Neural crest cell (in vitro differentiated cells): Measurements from ENCODE around the gene OXCT1. TPM values are rescaled to one million over a fixed set of nuclear protein-coding genes. Genes with fewer than 3 reads are reported as not detected.

Experiments
- DNase-seq: peaks from one replicate; pipeline ENCODE4 v3.0.0; 2021; ENCODE audit warnings: low read depth, mixed read lengths, low spot score
- H3K27ac Mint-ChIP-seq: one replicate; pipeline ENCODE4 v1.8.0; 2021; ENCODE audit warnings: mild to moderate bottlenecking, mixed read lengths; ENCODE audit not compliant: unreplicated experiment
- H3K27me3 Mint-ChIP-seq: 2 replicates; pipeline ENCODE4 v1.8.0; 2021; ENCODE audit warnings: low read depth, mild to moderate bottlenecking, mixed read lengths
- H3K36me3 Mint-ChIP-seq: 2 replicates; pipeline ENCODE4 v1.8.0; 2021; ENCODE audit warnings: low read depth, mild to moderate bottlenecking, mixed read lengths
- H3K4me1 Mint-ChIP-seq: 2 replicates; pipeline ENCODE4 v1.8.0; 2021; ENCODE audit warnings: mixed read lengths
- H3K4me3 Mint-ChIP-seq: one replicate; pipeline ENCODE4 v1.8.0; 2021; ENCODE audit warnings: mild to moderate bottlenecking, mixed read lengths
- H3K9me3 Mint-ChIP-seq: 2 replicates; pipeline ENCODE4 v1.8.0; 2021; ENCODE audit warnings: mixed read lengths
- CTCF ChIP-seq: fragments of 200-600 bp; sonication (generic); conservative IDR thresholded peaks from 2 replicates; pipeline ENCODE4 v1.5.0; 2021; ENCODE audit warnings: antibody characterized with exemption, mild to moderate bottlenecking
- total RNA-seq: library from RNA; stranded (reverse); gene quantifications from 2 replicates; pipeline ENCODE4 v1.2.1, GENCODE V29; 2021

The OXCT1 gene
- total RNA-seq, 1 donor from 2014 or later = 30.2 TPM

- Mint-ChIP-seq H3K9me3 (no peaks in the 10 kb centered on the region), H3K27me3 (no peaks in the 10 kb centered on the region), H3K4me1 (peaks cover 17% of the 10 kb centered on the region), H3K36me3 (peaks cover 9% of the 10 kb centered on the region), H3K27ac (peak overlapping the region; percentile 38), H3K4me3 (no peak overlapping the region)
- no peak for TF ChIP-seq CTCF
- no peak for DNase-seq
These were observed 75.8 kb downstream of the OXCT1 start for GRCh38 chr5:41794471-41794870.

GRCh38 chr5:41793141-41793770 is 77.0 kb downstream of the OXCT1 start:
- DNase-seq = no peak
- Mint-ChIP-seq H3K27ac (no peak overlapping the region), H3K4me1 (peaks cover 17% of the 10 kb centered on the region), H3K27me3 (no peaks in the 10 kb centered on the region), H3K9me3 (no peaks in the 10 kb centered on the region), H3K4me3 (no peak overlapping the region), H3K36me3 (peaks cover 9% of the 10 kb centered on the region)
- TF ChIP-seq CTCF = no peak

GRCh38 chr5:41790038-41790776 is 80.0 kb downstream of the OXCT1 start:
- Mint-ChIP-seq H3K4me3 (no peak overlapping the region), H3K4me1 (peaks cover 26% of the 10 kb centered on the region), H3K27me3 (no peaks in the 10 kb centered on the region), H3K36me3 (peaks cover 2% of the 10 kb centered on the region), H3K27ac (no peak overlapping the region), H3K9me3 (no peaks in the 10 kb centered on the region)
- DNase-seq = no peak
- TF ChIP-seq CTCF = no peak

GRCh38 chr5:41789434-41789833 is 80.8 kb downstream of the OXCT1 start:
- TF ChIP-seq CTCF = no peak
- H3K36me3 Mint-ChIP-seq = peaks cover 2% of the 10 kb centered on the region
- no peak overlapping the region for H3K4me3 Mint-ChIP-seq
- no peak for DNase-seq
- H3K27ac Mint-ChIP-seq = no peak overlapping the region
- H3K9me3 Mint-ChIP-seq = no peaks in the 10 kb centered on the region
- no peaks in the 10 kb centered on the region for H3K27me3 Mint-ChIP-seq
- H3K4me1 Mint-ChIP-seq = peaks cover 18% of the 10 kb centered on the region

- Mint-ChIP-seq H3K4me1 (peaks cover 13% of the 10 kb centered on the region), H3K27me3 (no peaks in the 10 kb centered on the region), H3K9me3 (no peaks in the 10 kb centered on the region), H3K36me3 (peaks cover under 1% of the 10 kb centered on the region), H3K27ac (no peak overlapping the region), H3K4me3 (no peak overlapping the region)
- no peak for TF ChIP-seq CTCF
- no peak for DNase-seq
These were observed 81.3 kb downstream of the OXCT1 start for GRCh38 chr5:41788941-41789368.
